ENCODE data around the gene TXNIP.
A peak's percentile ranks its signal among the peaks of the same experiment; 100 is the strongest.

TXNIP gene

DNA sequence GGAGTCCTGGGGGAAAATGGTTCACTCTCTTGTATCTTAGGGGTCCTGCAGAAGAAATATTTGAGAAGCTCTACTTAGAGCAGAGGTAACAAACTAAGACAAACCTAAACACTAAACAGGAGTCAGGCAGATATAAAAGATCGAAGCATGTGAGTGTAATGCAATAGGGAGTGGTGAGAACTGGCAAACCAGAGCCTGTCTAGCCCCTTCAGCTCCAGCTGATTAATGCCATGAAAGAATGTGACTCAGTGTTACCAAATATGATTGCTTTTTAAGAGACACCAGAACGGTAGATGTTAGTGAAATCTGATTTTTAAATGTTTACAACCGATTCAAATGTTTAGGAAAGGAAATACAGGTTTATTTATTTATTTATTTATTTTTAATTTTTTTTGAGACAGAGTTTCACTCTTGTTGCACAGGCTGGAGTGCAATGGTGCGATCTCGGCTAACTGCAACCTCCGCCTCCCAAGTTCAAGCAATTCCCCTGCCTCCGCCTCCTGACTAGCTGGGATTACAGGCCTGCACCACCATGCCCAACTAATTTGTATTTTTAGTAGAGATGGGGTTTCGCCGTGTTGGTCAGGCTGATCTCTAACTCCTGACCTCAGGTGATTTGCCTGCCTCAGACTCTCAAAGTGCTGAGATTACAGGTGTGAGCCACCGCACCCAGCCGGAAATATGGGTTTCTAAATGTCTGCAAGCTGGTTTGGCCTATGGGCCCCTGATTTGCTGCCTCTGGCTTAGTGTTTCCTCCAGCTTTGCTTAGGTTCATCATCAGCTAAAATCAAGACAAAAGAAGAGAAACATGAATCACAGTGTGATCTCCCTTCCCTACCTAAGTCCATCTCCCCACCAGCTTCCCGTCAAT lies 12.2 kb downstream of the TXNIP start:
- DNase-seq, result peak; percentile 42

DNA sequence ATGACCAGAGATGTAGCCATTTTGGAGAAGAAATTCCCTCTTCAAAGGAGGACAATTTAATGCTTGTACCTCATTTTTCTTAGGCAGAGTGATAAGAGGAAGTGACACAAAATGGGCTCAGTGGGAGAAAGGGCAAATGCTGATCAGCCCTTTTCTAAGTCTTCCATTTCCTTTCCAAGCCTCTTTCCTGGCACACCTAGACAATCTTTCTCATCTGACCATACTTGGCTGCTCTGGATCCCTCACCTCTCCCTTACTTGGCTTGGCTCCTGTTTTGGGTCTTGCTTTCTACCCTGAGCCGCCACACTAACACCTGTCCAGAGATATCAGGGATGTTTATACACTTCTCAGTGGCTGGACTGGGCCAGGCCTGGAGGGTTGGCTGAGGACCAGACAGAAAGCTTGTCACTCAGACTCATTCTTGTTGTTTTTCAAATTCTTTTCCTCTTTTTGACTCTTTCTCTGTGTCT lies 13.1 kb downstream of the TXNIP start:
- DNase-seq, result no peak

DNA sequence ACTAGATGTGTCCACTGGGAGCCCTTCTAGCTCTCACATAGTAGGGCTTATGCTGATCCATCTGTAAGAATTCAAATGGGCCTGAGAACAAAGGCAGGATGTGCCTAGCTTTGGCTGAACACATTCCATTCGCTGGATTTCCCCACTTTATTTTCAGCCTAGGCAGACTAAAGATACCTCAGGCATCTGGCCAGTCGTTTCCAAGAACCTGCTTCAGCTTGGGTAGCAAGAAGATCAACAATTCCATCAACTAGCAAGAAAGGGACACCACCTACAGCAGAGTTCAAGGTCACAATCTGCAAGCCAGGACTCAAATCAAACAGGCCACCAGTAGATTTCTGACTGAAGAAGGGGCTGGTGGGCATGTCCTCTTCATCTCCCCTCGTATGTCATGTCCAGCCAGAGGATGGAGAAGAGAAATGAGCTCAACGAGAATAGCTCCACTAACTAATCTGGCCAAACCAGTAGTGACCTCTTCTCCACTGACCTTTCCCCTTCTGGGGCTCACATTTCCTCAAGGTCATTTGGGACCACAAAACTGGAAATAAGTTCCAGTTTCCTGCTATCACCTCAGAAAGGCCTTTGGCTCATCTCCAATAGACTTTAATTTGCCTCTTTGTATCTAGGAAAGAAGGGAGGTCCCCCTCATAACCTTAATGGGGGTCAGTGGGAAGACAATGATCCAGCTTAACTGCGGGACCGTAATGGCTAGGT lies 14.2 kb downstream of the TXNIP start:
- no peak for DNase-seq

DNA sequence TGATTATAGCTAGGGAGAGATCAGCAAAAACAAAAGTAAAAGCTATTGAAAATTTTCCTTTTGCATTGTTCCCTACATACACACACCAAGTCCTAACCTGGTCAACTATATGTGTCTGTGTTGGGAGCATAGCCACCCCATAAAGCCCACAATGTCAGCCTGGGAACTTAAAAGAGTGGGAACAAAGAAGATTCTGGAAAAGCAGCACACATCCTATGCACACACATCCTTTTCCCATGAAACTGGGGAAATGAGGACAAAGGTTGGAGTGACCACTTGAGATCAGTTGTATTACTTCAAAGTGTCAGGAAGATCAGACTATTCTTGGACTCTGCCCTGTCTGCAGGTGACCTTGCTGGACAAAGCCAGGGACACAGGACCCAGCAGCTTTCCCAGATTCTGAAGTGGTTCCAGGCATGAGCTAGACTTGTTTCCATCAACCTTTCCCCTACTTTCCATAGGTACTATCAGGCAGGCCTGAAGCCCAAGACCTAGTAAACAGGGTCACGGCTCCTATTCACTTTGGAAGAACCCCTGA lies 15.9 kb downstream of the TXNIP start:
- no peak for DNase-seq

DNA sequence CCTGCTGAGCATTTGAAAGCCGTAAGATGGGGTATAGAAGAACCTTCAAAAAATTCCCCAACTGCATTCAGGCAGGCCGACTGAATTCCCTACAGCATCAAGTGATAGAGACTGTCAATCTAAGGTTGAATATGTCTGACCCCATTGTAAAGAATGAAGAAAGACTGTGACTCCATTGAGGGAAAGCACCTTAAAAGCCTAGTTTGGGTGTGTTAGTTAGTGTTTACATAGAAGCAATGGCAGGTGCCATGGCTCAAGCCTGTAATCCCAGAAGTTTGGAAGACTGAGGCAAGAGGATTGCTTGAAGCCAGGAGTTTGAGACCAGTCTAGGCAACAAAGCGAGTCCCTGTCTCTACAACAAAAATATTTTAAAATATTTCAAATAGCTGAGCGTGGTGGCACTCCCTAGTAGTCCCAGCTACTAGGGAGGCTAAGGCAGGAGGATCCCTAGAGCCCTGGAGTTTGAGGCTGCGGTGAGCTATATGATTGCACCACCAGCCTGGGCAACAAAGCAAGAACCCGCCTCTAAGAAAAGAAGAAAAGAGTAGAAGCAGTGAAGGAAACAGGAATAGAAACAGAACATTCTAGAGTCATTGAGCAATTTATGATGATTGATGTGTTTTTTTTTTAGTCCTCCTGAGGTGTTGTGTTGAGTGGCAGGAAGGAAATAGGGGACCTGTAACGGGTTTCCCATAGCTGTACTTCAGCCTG lies 16.5 kb downstream of the TXNIP start:
- DNase-seq, result peak; percentile 55

DNA sequence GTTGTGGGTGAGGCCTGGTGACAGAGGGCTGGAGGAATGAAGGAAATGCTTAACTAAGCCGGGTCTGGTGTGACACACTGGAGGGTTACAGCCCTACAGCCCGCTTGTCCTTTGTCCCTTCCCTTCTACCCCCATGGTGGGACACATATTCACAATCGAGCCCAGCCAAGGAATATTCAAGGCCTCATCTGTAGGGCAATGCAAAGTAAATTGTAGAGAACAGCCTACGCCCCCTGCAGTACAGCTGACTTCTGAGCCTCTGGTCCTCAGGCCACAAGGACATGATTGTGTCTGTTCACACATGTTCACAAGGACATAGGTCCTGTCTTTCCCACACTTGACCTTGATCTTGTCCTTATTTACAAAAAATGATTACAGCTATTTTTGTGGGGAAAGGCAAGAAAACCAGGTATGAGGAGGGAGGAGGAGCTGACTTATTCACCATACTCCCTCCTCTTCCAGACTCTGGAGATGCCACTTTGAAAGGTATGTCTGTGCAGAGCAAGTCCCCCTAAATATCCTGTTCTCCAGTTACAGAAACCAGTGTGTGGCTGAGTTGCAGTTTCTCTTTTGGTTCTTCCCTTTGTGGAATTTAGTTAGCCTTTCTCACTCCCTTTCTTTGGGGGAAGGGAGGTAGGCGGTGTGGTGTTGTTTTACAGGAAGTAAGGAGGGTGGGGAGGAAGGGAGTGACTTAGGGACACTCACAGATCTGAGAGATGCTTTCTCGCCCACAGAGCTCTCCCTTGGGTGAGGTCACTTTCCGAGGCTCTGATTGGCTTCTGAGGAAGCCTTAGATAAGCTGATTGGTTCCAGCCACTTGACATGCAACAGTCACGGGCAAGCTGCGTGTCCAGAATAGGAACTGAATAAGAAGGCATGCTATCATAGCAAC lies 17.3 kb downstream of the TXNIP start:
- peak; percentile 95 for DNase-seq

DNA sequence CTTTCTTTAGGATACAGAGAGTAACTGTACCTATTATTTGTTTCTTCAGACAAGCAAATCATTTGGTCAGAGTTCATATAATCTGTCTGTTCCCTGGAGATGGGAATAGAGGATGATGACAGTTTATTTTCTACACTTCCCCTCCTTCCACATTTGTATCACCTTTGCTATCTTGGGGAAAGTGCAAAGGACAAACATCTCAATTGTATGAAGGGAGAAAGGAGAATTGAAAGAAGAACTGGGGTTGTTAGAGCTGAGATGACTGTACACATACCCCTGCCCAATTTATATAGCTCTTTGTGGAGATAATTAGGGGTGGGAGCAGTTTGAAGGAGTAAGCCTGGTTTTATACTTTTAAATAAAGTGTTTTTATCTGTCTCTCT lies 17.9 kb downstream of the TXNIP start:
- DNase-seq, result no peak

DNA sequence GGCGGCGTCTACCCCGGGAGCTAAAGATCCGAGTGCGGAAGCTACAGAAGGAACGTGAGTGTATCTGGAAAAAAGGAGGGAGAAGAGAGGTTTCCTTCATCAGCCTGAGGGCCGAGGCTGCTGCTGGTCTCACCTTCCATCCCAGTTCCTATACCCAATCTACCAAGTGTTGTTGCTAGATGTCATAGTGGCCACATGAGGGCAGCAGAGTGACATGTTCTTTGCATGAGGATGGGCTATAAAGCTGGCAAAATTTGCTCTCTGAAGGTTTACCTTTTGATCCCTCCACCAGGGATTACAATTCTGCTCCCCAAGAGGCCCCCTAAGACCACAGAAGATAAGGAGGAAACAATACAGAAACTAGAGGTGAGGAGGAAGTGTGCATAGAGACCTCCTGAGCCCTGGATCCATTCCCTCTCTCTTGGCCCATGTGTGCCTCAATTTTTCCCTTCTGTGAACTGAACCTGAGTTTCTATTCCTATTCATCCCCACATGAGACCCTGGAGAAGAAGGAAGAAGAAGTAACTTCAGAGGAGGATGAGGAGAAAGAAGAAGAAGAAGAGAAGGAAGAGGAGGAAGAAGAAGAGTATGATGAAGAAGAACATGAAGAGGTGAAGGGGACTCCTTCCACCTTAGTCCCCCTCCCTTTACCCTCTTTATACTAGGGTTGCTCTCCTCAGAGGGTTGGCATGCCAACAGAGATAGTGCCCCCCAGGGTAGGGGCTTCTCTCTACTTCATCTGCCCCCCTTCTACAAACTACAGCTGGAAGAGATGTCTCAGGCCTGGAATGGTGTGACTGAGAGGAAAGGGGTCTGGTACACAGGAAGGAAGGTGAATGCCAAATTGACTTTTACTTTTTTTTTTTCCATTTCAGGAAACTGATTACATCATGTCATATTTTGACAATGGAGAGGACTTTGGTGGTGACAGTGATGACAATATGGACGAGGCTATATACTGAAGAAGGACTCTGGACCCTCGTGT lies 18.6 kb downstream of the TXNIP start:
- DNase-seq, result peak; percentile 87

DNA sequence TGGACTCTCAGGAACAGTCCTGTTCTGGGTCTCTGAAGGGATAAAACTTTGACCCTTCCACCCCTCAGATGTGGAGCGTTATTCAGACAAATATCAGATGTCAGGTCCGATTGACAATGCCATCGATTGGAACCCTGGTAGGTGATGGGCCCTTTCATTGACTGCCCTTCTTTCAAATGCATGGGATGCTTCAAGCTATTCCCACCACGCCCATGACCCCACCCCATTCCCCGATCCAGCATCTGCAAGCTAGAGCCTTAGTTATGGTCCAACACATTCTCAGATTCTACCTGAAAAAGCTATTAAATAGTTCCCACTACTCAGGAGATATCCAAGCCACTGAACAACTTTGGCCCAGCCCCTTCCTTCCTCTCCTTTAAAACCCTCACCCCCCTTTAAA lies 19.4 kb downstream of the TXNIP start:
- DNase-seq, result no peak

DNA sequence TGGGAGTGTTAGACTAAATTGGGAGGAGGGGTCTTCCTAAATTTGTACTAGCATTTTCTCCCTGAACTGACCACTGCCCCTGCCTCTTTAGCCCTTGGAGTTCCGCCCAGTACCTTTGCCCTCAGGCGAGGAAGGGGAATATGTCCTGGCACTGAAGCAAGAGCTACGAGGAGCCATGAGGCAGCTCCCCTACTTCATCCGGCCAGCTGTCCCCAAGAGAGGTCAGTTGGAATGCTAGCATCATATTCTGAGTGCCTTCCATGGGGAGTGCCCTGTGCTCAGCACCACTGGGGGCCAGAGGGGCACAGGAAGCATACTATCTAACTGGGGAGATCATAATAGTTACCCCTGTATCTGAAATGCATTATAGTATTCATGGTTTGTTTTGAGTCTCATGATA lies 21.2 kb downstream of the TXNIP start:
- DNase-seq, result no peak

DNA sequence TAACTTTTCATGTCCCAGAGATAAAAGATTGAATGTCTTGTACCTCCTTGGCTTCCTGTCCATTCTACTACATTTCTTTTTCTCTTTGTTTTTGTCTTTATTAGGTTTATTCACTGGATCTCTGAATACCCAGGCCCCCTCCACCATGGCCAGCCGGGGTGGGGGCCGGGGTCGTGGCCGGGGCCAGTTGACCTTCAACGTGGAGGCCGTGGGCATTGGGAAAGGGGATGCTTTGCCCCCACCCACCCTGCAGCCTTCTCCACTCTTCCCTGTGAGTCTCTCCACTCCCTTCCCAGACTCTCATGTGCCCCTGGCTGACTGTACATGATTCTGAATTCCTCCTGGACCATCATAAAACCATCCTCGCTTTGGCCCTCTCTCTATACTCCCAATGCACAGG lies 21.7 kb downstream of the TXNIP start:
- DNase-seq, result no peak

DNA sequence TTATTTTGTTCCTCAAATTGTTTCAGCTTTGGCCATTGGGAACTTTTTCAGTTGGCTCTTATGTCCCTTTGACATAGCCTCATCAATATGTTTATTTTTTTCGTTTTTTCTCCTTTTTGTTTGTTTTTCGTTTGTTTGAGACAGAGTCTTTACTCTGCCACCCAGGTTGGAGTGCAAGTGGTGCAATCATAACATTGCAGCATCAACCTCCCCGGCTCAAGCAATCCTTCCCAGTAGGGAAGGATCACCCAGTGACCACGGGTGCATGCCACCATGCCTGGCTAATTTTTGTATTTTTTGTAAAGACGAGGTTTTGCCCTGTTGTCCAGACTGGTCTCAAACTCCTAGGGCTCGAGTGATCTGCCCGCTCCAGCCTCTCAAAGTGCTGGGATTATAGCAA lies 23.8 kb downstream of the TXNIP start:
- DNase-seq, result no peak

DNA sequence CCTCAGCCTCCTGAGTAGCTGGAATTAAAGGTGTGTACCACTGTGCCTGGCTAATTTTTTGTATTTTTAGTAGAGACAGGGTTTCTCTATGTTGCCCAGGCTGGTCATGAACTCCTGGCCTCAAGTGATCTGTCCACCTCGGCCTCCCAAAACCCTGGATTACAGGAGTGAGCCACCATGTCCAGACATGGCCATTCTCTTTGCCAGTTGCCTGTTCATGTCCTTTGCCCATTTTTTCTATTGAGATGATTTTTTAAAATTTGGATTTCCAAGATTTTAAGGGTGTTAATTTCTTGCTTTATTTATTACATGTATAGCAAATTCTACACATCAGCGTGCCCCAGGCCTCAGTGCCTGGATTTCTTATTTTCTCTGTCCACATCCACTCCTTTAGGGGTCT lies 29.1 kb downstream of the TXNIP start:
- DNase-seq, result no peak

DNA sequence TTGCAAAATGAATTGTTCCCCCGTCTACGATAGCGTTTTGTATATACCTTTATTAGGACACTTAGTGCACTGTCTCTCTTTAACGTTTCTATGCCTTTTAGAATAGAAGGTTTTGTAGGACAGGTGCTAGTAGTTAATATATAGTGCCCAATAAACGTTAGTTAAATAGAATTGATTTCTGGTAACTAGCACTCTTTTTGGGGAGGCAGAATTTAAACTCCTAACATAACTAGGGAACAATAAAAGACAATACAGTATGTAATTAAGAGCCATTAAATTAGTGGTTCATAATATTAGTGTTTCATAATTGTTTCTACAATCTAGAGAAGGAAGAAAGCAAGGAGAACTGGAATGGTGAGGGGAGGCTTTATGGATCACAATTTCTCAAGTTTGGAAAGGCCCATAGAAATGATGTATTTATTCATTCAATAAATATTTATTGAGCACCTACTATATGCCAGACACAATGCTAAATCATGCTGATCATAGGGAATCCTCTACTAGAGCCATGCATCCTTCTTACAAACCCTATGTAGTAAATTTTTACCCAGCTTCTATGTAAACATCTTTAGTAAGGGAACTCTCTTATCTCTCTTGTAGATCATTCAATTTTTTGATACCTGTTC lies 31.1 kb downstream of the TXNIP start:
- no peak for DNase-seq

DNA sequence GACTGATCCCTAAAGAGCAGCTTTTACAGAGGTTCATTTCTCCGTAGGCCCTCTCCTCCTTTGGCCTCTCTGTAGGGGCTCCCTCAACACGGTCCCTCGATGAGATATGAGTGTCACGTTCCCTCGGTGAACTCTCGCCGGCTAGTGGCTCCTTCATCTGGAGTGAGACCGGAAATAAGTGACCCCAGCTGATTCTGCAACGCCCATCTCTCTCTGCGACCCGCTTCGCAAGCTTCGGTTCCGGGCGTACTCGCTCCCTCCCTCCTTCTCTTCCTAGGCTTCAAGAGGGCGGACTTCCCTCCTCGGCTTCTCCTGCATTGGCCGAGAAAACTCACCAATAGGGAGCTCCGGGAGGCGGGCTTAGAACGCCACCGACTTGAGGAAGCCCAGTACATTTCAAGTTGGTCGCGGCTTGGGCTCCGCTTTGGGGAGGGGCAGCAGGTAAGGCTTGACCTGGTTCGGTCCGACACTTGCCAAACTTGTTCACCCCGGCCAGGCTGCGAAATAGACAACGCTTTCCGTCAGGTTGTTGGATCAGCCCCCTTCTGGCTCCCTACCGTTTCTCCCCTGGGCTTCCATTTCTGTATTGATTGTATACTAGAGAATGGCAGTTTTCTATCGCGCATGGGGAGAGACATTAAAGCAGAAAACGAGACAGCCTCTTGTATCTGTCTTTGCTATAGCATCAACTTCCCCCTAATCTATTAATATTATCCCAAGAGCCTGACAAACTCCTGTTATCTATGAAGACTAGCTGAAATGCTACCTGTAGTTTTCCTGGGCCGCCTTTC lies 31.9 kb downstream of the TXNIP start, which contains the start of the genes ANKRD34A and POLR3GL:
ANKRD34A (minus strand) TSS at position 248 of the 791 bp plus-strand sequence. CDS start 2,816 bp downstream, outside the sequence.
POLR3GL (plus strand) TSS at position 363 of the 791 bp plus-strand sequence. CDS start 10,176 bp downstream, outside the sequence.
- peak; percentile 98 for DNase-seq

DNA sequence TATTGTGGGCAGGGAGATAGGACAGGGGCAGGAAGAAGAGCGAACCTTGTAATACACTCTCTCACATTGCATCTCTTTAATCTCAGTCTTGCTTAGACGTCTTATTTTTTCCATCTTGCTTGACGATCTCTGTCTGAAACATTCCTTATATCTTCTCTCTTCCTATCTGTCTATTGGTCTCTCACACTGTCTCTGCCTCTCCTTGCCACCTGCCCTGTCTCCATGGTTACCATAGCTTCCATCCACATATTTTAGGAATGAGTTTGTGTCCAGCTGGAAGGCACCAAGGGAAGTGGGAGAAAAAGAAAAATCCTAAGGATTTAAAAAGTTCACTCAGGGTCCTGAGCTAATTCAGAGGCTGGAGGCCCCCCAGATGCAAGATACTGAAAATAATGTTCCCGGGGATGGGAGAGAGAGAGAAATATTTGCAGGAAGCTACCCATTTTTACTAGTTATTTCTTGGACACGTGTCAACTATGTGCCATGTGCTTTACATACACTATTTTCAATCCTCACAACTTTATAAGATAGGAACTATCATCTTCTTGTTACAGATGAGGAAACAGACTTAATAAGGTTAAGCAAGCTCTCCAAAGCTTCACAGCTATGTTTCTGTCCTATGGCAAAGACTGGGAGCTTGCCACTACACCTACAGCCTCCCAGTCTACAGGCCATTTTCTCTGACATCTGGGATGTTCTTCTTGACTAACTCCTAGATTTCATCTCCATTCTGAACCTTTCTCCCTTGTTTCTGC lies 32.9 kb downstream of the TXNIP start:
- DNase-seq, result no peak

DNA sequence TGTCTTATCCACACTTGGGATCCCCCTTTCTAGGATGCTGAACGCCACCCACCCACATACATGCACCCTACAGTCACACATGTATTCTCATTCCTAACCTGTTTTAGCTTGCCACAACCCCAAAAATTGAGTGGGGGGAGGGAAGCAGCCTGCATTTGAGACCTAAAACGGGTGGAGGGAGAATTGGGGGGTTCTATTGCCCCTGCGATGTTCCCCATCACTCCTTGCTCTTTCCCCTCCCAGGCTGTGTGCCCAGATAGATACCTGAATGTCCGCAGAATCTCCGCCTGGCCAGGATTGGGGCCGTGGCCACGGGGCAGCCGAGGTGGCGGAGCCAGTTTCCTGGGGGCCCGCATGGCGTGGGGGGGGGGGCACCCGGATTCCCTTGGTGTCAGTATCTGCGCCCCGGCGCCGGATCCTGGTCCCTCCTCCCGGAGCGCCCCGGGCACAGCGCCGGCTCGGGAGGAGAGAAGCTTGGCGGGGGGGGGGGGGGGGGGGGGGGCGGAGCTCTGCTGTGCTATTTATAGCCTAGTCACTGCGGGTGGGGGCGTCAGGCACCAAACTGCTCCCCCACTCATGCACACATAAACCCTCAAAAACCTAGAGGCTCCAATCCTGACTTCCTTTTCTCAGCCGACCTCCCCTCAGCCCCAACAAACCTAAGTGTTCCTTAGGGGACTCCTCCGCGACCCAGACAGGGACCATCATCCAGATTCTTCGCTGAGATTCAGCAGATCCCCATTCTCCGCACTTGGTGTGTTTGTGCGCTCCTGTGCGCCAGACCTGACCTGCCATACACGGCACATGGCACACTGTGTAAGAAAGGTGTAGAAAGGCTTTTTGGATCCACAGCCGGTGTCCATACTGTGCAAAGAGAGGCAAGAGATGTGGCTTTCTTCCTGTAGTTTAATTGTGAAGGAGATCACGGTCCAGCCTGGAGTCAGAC lies 33.9 kb downstream of the TXNIP start:
- DNase-seq, result peak; percentile 33
